Loucy (cell line): ENCODE measurements around the gene VPS13A.

Experiments used
- CTCF ChIP-seq: fragments of 200-600 bp; sonication (generic); conservative IDR thresholded peaks from 2 replicates; pipeline ENCODE4 v1.5.1; 2014; ENCODE audit warnings: mild to moderate bottlenecking, antibody characterized with exemption, low read length
- EZH2phosphoT487 ChIP-seq: fragments of 200-600 bp; IDR thresholded peaks from 2 replicates; pipeline ENCODE4 v1.6.1; 2018; ENCODE audit warnings: antibody characterized with exemption, mild to moderate bottlenecking, moderate library complexity, borderline replicate concordance

DNA sequence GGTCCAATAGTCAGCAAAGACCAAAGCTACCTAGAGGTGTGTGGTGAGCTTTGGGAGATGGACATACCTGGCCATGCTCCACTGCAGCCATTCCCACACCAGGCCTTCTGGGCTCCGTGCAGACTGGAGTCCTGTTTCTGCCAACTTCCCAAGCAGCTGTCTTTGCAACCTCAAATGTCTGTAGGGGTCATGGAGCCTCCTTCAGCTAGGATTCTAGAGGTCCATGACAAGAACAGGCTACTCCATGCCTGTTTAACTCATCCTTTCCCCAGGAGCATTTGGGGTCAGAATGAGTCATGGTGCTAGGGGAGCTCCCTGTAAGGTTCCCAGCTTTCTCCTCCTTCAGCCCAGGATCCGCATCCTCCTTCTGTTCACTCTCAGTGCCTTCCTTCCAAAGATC is 17.1 kb downstream of the VPS13A start:
- no peak for TF ChIP-seq CTCF
- no peak for TF ChIP-seq EZH2phosphoT487
